BJ (cell line): ENCODE data around the gene WNT8B. TPM values are rescaled to one million over a fixed set of nuclear protein-coding genes. Genes with fewer than 3 reads are reported as not detected.

Source experiments
- CTCF ChIA-PET: fragments of 350-600 bp; formaldehyde crosslinking; extraction: SDS; loops from one replicate; lab custom pipeline; 2021; ENCODE audit warnings: antibody characterized with exemption, inconsistent platforms; lab: Yijun Ruan, JAX
- POLR2A ChIA-PET: fragments of 300-600 bp; sonication (Branson Sonifier 250); formaldehyde crosslinking; extraction: SDS; loops from one replicate; lab custom pipeline; 2021; ENCODE audit warnings: antibody characterized with exemption; lab: Charles Lee
- DNase-seq: peaks from one replicate; pipeline ENCODE4 v3.0.0-alpha.2; 2011; ENCODE audit warnings: low read depth
- H3K27me3 ChIP-seq: 2 replicates; pipeline ENCODE4 v1.6.0; 2011; ENCODE audit warnings: low read length; ENCODE audit not compliant: control insufficient read depth, insufficient read depth
- H3K36me3 ChIP-seq: 2 replicates; pipeline ENCODE4 v1.5.1; 2011; ENCODE audit warnings: low read length; ENCODE audit not compliant: control insufficient read depth, insufficient read depth
- H3K4me3 ChIP-seq: 2 replicates; pipeline ENCODE4 v1.5.1; 2011; ENCODE audit warnings: low read depth, mild to moderate bottlenecking, control low read depth, low read length
- CTCF ChIP-seq: IDR thresholded peaks from 2 replicates; pipeline ENCODE4 v1.5.1; 2011; ENCODE audit warnings: low read depth, mild to moderate bottlenecking, control low read depth, inconsistent platforms, low read length, moderate library complexity; ENCODE audit not compliant: insufficient read depth
- polyA plus RNA-seq: library from polyadenylated mRNA; depleted of rRNA; stranded (reverse); fragments of >200 nt; gene quantifications from 2 replicates; pipeline ENCODE4 v1.2.3, GENCODE V29; 2011

The WNT8B gene
- polyA plus RNA-seq, 1 experiment: 0.04 TPM

- CTCF ChIA-PET: interaction anchor here (1.4 to 10.4 kb wide), 3 partner anchors 9 to 51 kb away, joined by 3 to 386 read pairs (median 4); no protein-coding TSS in a partner anchor
- POLR2A ChIA-PET: no interaction called here
- Histone ChIP-seq H3K27me3 (peaks cover 9% of the 10 kb centered on the region), H3K4me3 (no peak overlapping the region), H3K36me3 (peaks cover 14% of the 10 kb centered on the region)
- DNase-seq: no peak
- no peak for TF ChIP-seq CTCF
These were observed 22.6 kb downstream of the WNT8B start for GRCh38 chr10:100485366-100485765.

- no peak for TF ChIP-seq CTCF
- CTCF ChIA-PET: interaction anchor here (1.4 to 10.4 kb wide), 3 partner anchors 10 to 52 kb away, joined by 3 to 386 read pairs (median 4); no protein-coding TSS in a partner anchor
- Histone ChIP-seq H3K4me3 (no peak overlapping the region), H3K27me3 (peaks cover 4% of the 10 kb centered on the region; the same call in 1 of the 2 replicates), H3K36me3 (peaks cover 14% of the 10 kb centered on the region)
- no peak for DNase-seq
- POLR2A ChIA-PET: no interaction called here
These were observed 23.1 kb downstream of the WNT8B start for GRCh38 chr10:100485801-100486495.

- H3K27me3 ChIP-seq: peaks cover 4% of the 10 kb centered on the region; the same call in 1 of the 2 replicates
- POLR2A ChIA-PET: no interaction called here
- no peak overlapping the region for H3K4me3 ChIP-seq
- CTCF ChIA-PET: interaction anchor here (10.4 kb wide), 1 partner anchor 17 kb away, joined by 386 read pairs; no protein-coding TSS in a partner anchor
- DNase-seq: no peak
- TF ChIP-seq CTCF: no peak
- H3K36me3 ChIP-seq: peaks cover 14% of the 10 kb centered on the region
These were observed 24.7 kb downstream of the WNT8B start for GRCh38 chr10:100487529-100487928.

GRCh38 chr10:100489396-100489795 lies 26.6 kb downstream of the WNT8B start:
- H3K36me3 ChIP-seq: peaks cover 14% of the 10 kb centered on the region
- H3K27me3 ChIP-seq: no peaks in the 10 kb centered on the region
- DNase-seq: no peak
- ChIA-PET POLR2A (no interaction called here), CTCF (interaction anchor here (10.4 to 30.3 kb wide), 2 partner anchors 5 to 15 kb away, joined by 386 read pairs; no protein-coding TSS in a partner anchor)
- no peak for TF ChIP-seq CTCF
- H3K4me3 ChIP-seq: no peak overlapping the region

GRCh38 chr10:100490531-100490930 lies 27.7 kb downstream of the WNT8B start:
- CTCF ChIA-PET: interaction anchor here (1.1 to 30.3 kb wide), 3 partner anchors 6 to 58 kb away, joined by 3 to 386 read pairs (median 4); no protein-coding TSS in a partner anchor
- no peak for TF ChIP-seq CTCF
- DNase-seq: no peak
- Histone ChIP-seq H3K27me3 (no peaks in the 10 kb centered on the region), H3K4me3 (no peak overlapping the region), H3K36me3 (peaks cover 14% of the 10 kb centered on the region)
- POLR2A ChIA-PET: no interaction called here
